Epithelial cell of esophagus (primary cell): ENCODE measurements around the gene LEFTY1.

Experiments
- DNase-seq: peaks from one replicate; pipeline ENCODE4 v3.0.0; 2010; ENCODE audit warnings: low read depth
- H3K4me3 ChIP-seq: 2 replicates; pipeline ENCODE4 v1.5.1; 2011; ENCODE audit warnings: mild to moderate bottlenecking, low read length, control low read depth
- TF ChIP-seq, protein P1 (sequence below): IDR thresholded peaks from 2 replicates; pipeline ENCODE4 v1.5.1; 2011; ENCODE audit warnings: low read depth, mild to moderate bottlenecking, low read length, control low read depth, inconsistent platforms; ENCODE audit not compliant: insufficient read depth; ENCODE audit errors: missing control alignments

LEFTY1 gene

DNA sequence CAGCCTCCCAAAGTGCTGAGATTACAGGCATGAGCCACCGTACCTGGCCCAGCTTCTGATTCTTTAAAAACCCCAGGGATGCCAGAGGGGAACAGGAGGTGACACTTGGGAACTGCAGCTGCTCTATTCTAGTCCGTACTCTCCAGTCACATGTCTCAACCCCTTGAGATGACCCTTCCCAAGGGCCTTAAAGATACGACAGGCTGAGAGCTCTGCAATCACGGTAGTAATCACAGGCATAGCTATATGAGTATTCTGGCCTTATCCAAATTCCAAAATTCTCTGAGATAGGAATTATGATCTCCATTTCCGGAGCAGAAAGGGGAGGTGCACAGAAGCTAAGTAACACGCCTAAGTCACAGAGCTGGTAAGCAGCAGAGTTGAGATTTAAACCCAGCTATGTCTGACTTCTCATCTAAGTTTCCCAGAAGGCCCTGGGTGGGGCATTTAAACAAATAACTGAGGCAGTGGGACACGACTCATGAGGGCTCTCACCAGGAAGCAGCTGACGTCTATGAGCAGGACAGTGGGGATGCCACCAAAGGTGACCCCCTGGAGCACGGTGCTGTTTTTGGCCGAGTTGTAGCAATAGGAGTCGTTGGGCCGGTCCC is 11.9 kb downstream of the LEFTY1 start:
- no peak overlapping the region for H3K4me3 ChIP-seq

GRCh38 chr1:225875044-225875815 is 13.7 kb downstream of the LEFTY1 start:
- H3K4me3 ChIP-seq, result no peak overlapping the region
- peak; percentile 87 for DNase-seq
- TF ChIP-seq, protein P1, sequence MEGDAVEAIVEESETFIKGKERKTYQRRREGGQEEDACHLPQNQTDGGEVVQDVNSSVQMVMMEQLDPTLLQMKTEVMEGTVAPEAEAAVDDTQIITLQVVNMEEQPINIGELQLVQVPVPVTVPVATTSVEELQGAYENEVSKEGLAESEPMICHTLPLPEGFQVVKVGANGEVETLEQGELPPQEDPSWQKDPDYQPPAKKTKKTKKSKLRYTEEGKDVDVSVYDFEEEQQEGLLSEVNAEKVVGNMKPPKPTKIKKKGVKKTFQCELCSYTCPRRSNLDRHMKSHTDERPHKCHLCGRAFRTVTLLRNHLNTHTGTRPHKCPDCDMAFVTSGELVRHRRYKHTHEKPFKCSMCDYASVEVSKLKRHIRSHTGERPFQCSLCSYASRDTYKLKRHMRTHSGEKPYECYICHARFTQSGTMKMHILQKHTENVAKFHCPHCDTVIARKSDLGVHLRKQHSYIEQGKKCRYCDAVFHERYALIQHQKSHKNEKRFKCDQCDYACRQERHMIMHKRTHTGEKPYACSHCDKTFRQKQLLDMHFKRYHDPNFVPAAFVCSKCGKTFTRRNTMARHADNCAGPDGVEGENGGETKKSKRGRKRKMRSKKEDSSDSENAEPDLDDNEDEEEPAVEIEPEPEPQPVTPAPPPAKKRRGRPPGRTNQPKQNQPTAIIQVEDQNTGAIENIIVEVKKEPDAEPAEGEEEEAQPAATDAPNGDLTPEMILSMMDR, result no peak

More for the DNA sequence above, 11.9 kb downstream of the LEFTY1 start:
- TF ChIP-seq, protein P1, result no peak
- DNase-seq, result no peak

GRCh38 chr1:225874431-225874830 is 14.5 kb downstream of the LEFTY1 start:
- DNase-seq, result no peak
- no peak overlapping the region for H3K4me3 ChIP-seq
- TF ChIP-seq, protein P1, result no peak

GRCh38 chr1:225873281-225873850 is 15.6 kb downstream of the LEFTY1 start:
- H3K4me3 ChIP-seq, result no peak overlapping the region
- DNase-seq, result no peak
- TF ChIP-seq, protein P1, result no peak

DNA sequence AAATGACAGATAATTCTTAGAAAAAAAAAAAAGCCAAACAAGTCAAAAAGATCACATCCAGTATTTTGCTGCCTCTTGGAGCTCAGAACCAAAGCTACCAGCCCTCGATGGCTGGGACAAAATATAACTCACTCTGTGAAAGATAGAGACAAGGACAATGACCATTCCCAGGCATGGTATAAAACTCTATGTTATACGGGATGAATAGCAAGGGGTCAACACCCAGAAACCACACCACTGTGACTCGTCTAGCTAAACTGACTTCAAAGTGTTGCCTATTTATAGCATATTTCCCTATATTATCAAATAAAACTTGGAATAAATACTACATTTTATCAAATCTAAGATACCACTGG is 16.9 kb downstream of the LEFTY1 start:
- DNase-seq, result no peak
- H3K4me3 ChIP-seq, result no peak overlapping the region
- TF ChIP-seq, protein P1, result no peak

DNA sequence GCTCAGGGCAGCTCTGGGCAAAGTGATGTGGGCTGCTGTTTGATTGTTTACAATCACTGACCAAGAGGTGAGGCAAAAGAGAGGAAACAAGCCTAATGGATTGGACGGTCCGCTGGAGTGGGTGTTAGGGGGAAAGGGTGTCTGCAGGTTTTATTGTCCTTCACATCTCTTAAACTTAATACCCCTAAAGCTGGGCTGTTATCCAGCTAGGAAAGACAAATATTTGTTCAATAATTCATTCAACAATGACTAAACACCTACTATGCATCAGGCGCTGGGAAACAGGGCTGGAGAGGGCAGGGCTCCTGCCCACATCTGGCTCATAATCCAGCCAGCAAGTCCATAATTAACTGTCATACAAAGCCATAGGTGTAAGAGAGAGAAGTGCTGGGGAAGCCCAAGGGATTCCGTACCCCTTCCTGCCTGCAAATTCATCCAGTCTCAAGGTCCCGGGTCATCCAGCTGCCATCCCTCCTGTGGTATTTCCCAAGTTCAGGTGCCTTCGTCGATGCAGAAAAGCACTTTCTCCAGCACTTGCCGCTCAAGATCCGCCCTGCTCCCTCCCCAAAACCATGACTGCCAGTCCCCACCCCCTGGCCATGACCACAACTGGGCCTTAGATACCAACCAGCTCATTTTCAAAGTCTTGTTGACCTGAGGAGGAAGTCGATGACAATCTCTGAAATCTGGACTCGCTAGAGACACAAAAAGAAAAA is 17.4 kb downstream of the LEFTY1 start:
- DNase-seq, result peak; percentile 53
- TF ChIP-seq, protein P1, result no peak
- no peak overlapping the region for H3K4me3 ChIP-seq
